Lower leg skin (tissue), 4 donors: ENCODE measurements around the gene KCNQ2. TPM values are rescaled to one million over a fixed set of nuclear protein-coding genes. Genes with fewer than 3 reads are reported as not detected.

Experiments used
- DNase-seq, 2 donors: peaks; one replicate each; pipeline ENCODE4 v3.0.0-alpha.2; 2019; ENCODE audit warnings: low spot score in 2 of 2
- H3K4me3 ChIP-seq: fragments of 200-600 bp; sonication (generic); 2 replicates; pipeline ENCODE4 v1.5.1; 2017; ENCODE audit warnings: mild to moderate bottlenecking, low read depth; ENCODE audit not compliant: poor library complexity, severe bottlenecking
- CTCF ChIP-seq, 3 donors: fragments of 450-650 bp; IDR thresholded peaks; one replicate each; pipeline ENCODE4 v1.5.1; 2016; ENCODE audit warnings: antibody characterized with exemption in 3 of 3, mild to moderate bottlenecking in 3 of 3, moderate library complexity in 2 of 3
- POLR2A ChIP-seq, 2 donors: fragments of 450-650 bp; IDR thresholded peaks; one replicate each; pipeline ENCODE4 v1.6.1; 2016 to 2017; ENCODE audit warnings: antibody characterized with exemption in 2 of 2, mild to moderate bottlenecking in 1 of 2, moderate library complexity in 1 of 2
- WGBS, 2 donors: methylation state at CpG; one replicate each; pipeline ENCODE4 v1.1.5; 2018; 5-methylcytosine and 5-hydroxymethylcytosine counted together
- intact Hi-C: fragments of 100-400 bp; cut with DNase I; formaldehyde crosslinking; loops from one replicate; pipeline ENCODE4 v1.15.0; 2023; ENCODE audit warnings: low total_unique reads
- total RNA-seq, 4 donors: library from RNA; depleted of rRNA; stranded (reverse); fragments of >200 nt; gene quantifications; one replicate each; pipeline ENCODE4 v1.1.0, GENCODE V29; 2016

The KCNQ2 gene
- total RNA-seq, 4 donors from 2014 or later = not detected

- intact Hi-C loops = no loop called here
- no peak overlapping the region for H3K4me3 ChIP-seq
- TF ChIP-seq CTCF (IDR thresholded peaks at IDR 0.05) (no peak), POLR2A (IDR thresholded peaks at IDR 0.05) (no peak)
- no peak for DNase-seq
- 52 to 55% methylated on average over 19 to 22 of the region's 22 CpGs for WGBS, 2 donors
These were observed 8.8 kb downstream of the KCNQ2 start for GRCh38 chr20:63463400-63464288.

- WGBS, 2 donors = 53 to 65% methylated on average over 2 of the region's 2 CpGs
- no peak for TF ChIP-seq CTCF (IDR thresholded peaks at IDR 0.05)
- no peak for TF ChIP-seq POLR2A (IDR thresholded peaks at IDR 0.05)
- intact Hi-C loops = no loop called here
- DNase-seq = no peak
- no peak overlapping the region for H3K4me3 ChIP-seq
These were observed 10.2 kb downstream of the KCNQ2 start for GRCh38 chr20:63462244-63462643.

DNA sequence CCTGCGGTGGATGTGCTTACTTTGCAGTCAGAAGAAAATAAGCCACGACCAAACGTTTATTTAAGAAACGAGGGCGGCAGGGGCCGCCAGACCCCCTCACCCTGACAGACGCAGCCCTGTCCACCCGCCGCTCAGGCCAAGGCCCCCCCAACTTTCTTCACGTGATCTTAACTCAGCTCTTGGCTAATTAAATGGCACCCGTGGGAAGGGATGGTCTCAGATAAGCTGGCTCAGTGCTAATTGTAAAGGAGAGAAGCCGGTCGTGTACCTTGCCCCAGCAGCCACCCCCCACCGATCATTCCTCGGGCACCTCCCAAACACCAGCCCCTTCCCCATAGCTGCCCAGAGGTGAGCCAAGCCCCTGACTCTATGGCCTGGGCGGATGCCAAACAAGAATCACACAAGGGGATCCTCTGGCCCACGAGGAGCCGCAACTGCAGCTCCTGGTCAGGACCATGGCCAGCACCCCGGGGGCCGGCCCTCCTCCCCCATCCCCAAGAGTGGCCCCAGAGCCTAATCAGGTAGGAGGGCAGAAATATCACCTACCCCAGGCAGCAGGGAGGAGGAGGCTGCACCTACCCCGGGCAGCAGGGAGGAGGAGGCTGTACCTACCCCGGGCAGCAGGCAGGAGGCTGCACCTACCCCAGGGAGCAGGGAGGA lies 11.2 kb downstream of the KCNQ2 start:
- WGBS, 2 donors = 41 to 48% methylated on average over 21 to 22 of the region's 22 CpGs
- intact Hi-C loops = no loop called here
- DNase-seq = no peak

DNA sequence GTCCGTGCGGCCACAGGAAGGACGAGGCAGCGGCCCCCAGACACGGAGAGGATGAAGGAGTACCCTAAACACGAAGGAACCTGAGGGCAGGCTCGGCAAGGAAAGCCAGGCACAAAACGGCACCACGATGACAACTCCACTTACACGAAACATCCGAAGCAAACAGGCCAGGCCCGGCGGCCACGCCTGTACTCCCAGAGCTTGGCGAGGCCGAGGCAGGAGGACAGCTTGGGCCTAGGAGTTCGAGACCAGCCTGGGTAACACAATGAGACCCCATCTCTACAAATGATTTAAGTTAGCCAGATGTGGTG lies 13.4 kb downstream of the KCNQ2 start:
- no peak for TF ChIP-seq CTCF (IDR thresholded peaks at IDR 0.05)
- no peak for TF ChIP-seq POLR2A (IDR thresholded peaks at IDR 0.05)
- intact Hi-C loops = no loop called here
- WGBS, 2 donors = 78 to 83% methylated on average over 17 of the region's 17 CpGs

More for the DNA sequence above, 11.2 kb downstream of the KCNQ2 start:
- H3K4me3 ChIP-seq = no peak overlapping the region
- TF ChIP-seq CTCF (IDR thresholded peaks at IDR 0.05) (no peak), POLR2A (IDR thresholded peaks at IDR 0.05) (no peak)

GRCh38 chr20:63458170-63459069 lies 14.0 kb downstream of the KCNQ2 start:
- H3K4me3 ChIP-seq = no peak overlapping the region
- DNase-seq = no peak
- intact Hi-C loops = no loop called here
- 90% methylated on average over 23 to 35 of the region's 36 CpGs for WGBS, 2 donors
- no peak for TF ChIP-seq CTCF (IDR thresholded peaks at IDR 0.05)
- TF ChIP-seq POLR2A (IDR thresholded peaks at IDR 0.05) = no peak

More for the DNA sequence above, 13.4 kb downstream of the KCNQ2 start:
- DNase-seq = no peak
- no peak overlapping the region for H3K4me3 ChIP-seq
